Left colon (tissue), 2 donors: ENCODE results near the gene EBF4. TPM values are rescaled to one million over a fixed set of nuclear protein-coding genes. Genes with fewer than 3 reads are reported as not detected.

Source experiments
- ATAC-seq: fragments of 200-7000 bp; cut with Tn5 transposase; one replicate; pipeline ENCODE4 v1.9.1; 2020; ENCODE audit warnings: mild to moderate bottlenecking, moderate library complexity
- DNase-seq, 2 donors: peaks; one replicate each; pipeline ENCODE4 v3.0.0-alpha.2; 2020
- intact Hi-C, 2 donors: fragments of 100-400 bp; cut with DNase I in 1 of 2; cut with micrococcal nuclease in 1 of 2; formaldehyde crosslinking; loops; one replicate each; pipeline versions ENCODE4 v1.11.2 to v1.14.0; 2022; cut with DNase I, micrococcal nuclease
- total RNA-seq, 2 donors: library from RNA; stranded (reverse); fragmentation: NEBNext Ultra II Directional; extraction: Animal tissue kit (Norgen Biotek cat#: 25700); gene quantifications; one replicate each; pipeline ENCODE4 v1.2.1, GENCODE V29; 2021
- donor health status: DM: no; HTN: no; CAD: no.
- donor health status: DM: yes; HTN: yes; CAD: no.

Gene EBF4
- total RNA-seq, 2 donors from 2014 or later, result 1.9 to 8.2 TPM

DNA sequence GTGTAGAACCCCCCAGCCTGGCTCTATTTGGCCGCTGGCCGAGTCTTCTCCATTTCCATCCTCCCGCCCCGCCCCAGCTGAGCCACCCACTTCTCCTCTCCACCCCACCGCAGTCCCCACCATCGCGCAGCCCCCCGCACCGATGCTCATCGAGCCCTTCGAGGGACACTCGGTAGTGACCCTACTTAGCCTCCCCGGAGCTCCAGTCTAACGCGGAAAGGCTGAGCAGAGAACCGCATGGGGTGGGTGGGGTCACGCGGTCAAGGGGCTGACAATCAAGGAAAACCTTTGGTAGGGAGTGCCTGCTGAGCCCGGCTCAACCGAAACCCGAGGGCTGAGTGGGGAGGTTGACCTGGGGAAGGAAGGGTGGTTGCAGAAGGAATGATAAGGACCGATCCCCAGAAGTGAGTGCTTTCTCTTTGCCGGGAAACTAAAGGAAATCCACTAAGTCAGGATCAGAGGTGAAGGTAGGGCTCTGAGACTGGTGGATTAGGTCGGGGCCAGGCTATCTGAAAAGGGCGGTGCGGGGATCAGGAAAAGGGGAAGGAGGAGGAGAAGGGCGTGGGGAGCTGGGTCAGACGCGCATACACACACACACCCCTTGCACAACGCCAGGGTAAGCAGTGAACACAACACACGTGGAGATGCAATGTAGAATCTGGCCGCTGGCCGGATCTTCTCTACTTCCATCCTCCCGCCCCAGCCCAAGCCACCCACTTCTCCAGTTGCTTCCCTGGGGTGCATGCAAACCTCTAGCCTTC is 58.1 kb downstream of the EBF4 start:
- DNase-seq (peak; percentile 43 to 56), ATAC-seq (peak; percentile 65)
- intact Hi-C loops, result no loop called here

DNA sequence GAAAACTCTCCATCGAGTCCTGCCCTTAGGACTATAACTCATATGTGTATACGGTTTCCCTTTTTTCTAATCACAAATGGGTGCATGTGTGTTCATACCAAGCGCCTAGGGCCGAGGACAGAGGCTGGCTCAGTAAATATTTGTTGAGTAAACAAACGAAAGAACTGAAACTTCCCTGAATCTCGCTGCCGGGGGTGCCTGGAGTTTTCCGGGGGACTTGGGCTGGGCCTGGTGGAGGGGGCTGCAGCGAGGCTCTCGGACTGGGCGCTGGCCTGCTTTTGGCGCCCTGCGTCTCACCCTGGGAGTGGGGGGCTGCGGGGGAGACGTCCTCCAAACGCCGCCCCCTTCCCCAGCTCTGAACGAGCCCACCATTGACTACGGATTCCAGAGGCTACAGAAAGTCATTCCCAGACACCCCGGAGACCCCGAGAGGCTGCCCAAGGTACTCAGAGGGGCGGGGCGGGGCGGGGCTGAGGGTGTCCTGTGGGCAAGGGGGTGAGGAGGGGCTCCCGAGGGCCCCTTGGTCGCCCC is 58.8 kb downstream of the EBF4 start:
- DNase-seq, result no peak
- ATAC-seq, result peak; percentile 36
- intact Hi-C loops, result no loop called here

DNA sequence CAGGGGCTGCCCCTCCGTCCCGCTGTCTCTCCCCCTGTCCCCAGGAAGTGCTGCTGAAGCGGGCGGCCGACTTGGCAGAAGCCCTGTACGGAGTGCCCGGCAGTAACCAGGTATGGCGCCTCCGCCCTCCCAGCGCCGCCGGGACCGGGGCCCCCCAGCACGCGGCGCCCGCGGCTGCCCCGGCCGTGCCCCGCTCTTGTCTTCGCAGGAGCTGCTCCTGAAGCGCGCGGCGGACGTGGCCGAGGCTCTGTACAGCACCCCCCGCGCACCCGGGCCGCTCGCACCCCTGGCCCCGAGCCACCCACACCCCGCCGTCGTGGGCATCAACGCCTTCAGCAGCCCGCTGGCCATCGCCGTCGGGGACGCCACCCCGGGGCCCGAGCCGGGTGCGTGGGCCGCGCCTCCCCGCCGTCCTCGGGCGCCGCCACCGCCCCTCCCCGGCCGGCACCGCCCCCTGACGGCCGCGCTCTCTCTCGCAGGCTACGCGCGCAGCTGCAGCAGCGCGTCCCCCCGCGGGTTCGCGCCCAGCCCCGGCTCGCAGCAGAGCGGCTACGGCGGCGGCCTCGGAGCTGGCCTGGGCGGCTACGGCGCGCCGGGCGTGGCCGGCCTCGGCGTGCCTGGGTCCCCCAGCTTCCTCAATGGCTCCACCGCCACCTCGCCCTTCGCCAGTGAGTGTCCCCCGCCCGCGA is 59.4 kb downstream of the EBF4 start:
- intact Hi-C loops, result no loop called here
- peak in 1 of 2 donors; percentile 54 for DNase-seq
- peak; percentile 42 for ATAC-seq

DNA sequence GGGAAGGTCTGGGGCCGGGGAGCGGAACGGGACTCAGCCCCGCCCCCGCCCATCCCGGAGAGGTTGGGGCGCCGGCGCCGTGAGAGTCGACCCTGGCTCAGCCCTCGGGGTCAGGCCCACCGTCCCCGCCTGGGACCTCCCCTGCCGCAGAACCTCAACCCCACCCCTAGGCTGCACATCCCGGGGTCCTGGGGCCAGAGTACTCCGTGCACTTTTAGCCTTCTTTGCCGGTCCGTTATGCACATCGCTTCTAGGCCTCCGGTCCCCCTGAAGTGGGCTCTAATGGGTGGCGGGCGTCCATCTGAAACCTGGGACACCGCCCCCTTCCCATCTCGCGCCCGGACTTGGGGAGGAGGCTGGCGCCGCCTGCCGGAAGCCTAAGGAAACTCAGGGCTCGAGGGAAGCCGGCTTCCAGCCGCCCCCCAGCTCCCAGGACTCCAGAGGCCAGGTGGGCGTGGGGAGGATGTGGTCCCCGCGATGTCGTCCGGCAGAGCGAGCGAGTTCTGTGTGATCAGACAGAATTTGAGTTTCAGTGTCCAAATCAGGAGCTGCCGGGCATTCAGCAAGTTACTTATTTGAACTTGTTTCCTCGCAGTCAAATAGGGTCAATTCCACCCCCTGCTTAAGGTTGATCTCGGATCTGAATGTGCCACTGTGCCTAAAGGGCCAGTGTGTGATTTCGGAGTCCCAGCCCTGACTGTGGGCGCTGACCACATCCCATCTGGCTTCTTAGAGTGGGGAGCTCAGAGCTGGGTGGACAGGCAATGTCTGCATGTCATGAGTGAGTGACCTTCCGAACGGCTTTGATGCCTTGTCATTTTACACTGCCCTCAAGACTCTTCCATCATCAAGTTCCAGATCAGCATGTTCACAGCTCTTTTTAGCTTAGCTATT is 60.2 kb downstream of the EBF4 start:
- intact Hi-C loops, result no loop called here
- no peak for ATAC-seq
- DNase-seq, result peak in 1 of 2 donors; percentile 39

DNA sequence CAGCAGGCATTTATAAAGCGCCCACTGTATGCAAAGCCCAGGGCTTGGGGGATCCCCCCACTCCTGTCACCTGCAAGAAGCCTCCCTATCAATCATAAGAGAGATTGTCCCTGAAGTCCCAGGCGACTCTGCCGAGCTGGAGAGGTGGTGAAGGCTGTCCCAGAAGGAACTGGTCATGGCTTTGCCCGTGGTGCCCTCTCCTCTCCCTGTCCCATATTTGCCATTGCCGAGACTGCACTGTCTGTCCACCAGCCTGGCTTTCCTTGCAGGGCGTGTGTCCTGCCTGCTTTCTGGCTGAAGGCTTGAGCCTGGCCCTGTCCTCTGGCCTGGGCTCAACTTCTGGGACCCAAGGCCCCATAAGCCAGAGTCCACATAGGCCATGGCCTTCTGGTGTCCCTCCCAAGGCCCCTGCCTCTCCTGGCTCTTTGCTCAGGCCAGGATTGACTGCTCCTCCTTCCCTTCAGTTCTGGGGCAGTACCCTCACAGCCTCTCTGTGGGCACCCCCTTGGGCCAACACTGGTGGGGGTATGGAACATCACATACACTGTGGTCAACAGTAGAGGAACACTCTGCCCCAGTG is 61.0 kb downstream of the EBF4 start:
- ATAC-seq (no peak), DNase-seq (no peak)
- intact Hi-C loops, result no loop called here

DNA sequence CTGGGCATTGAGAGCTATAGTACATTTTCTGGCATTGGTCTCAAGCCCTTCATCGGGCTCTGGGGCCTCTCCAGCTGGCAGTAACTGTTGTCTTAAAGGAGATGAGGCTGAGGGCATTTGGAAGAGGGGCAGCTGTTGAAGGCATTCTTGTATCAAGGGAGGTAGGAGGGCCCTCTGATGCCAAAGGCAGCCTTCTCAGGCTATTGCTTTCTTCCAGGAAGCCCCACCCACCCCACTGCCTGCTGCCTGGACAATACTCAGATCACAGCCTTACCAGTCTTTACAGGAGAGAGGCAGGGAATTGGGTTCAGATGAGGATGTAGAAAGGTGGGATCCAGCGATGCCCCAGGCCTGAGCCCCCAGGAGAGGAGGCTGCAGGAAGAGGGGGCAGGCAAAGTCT is 61.8 kb downstream of the EBF4 start:
- intact Hi-C loops, result no loop called here

DNA sequence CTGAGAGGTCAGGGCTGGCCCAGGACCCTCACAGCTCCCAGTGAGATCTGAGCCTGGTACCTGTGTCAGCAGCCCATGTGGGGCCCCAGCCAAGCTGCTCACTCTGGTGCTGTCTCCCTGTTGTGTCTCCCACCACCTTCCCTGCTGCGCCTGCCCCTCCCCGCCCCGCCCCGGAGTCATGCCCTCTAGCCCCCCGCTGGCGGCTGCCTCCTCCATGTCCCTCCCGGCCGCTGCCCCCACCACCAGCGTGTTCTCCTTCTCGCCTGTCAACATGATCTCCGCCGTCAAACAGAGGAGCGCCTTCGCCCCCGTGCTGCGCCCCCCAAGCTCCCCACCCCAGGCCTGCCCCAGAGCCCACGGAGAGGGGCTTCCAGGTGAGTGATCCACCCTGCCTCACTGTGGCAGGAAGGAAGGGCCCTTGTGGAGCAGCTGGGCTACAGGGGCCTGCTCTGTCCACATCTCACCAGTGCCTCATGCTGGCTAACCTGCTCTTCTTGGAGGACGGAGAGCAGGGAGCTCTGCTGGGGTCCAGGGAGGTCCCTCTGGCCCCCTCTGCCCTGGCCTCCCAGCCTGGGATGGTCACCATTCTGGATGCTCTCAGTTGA is 63.0 kb downstream of the EBF4 start:
- DNase-seq, result no peak

More for the DNA sequence above, 61.8 kb downstream of the EBF4 start:
- ATAC-seq (no peak), DNase-seq (no peak)

DNA sequence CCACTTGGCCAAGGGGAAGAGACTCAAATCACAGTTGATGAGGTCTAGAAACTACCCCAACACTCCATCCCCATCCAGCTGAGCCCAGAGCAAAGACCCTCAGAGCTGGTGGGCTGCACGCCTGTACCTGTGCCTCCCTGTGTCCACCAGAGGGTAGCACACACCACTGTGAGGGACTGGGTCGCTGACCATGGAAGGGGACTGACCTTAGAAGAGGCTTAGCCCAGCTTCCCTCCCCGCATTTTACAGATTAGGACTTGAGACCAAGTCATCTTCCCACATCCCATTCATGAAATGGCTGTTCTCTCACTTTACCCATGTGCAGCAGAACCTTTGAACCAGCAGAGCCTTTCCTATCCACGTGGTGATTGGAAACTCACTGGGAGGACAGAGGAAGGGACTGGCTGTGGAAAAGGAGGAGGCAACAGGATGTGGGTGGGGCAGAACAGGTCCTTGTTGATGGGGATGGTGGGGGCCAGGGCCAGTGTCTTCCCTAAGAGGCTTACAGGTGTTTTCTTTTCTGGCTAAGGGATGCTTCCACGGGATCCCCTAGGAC is 63.6 kb downstream of the EBF4 start:
- DNase-seq (peak in 1 of 2 donors; percentile 26), ATAC-seq (peak; percentile 32)
- intact Hi-C loops, result no loop called here

More for the DNA sequence above, 63.0 kb downstream of the EBF4 start:
- intact Hi-C loops, result no loop called here
- ATAC-seq, result no peak

DNA sequence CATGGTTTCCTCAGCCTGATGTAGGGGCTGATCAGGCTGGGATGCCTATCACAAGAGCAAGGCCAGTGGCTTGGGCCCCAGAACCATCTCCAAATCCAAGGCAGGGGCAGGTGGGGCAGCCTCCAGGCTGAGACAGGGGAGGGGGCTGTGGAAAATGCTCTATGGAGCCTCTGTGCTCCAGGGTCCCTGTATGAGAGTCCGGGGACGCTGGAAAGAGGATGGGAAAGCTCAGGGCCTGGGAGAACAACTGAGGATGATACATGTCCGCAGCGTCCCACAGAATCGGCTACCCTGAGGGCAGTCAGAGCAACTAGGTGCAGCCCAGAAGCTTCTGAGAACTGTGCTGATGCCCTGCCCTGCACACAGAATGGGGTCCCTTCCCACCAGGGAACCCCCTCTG is 64.4 kb downstream of the EBF4 start:
- intact Hi-C loops, result no loop called here
- ATAC-seq, result no peak
- DNase-seq, result no peak

DNA sequence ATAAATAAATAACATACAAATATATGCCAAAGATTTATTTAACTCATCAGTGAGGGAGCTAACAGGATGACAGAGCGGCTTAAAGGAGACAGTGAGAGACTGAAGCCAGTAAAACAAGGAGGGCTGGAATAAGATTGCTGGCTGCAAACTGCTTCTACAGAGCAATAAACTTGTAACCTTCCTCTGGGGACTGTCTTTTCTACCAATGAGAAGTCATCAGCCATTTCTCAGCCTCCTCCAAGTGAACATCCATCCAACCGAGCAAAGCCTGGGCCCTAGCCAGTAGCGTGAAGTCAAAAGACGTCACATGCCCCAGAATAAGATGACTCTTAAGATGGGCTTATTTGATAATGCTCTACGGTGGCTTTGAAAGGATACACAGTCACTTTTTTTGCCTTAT is 65.4 kb downstream of the EBF4 start:
- no peak for DNase-seq
- intact Hi-C loops, result no loop called here
- no peak for ATAC-seq

DNA sequence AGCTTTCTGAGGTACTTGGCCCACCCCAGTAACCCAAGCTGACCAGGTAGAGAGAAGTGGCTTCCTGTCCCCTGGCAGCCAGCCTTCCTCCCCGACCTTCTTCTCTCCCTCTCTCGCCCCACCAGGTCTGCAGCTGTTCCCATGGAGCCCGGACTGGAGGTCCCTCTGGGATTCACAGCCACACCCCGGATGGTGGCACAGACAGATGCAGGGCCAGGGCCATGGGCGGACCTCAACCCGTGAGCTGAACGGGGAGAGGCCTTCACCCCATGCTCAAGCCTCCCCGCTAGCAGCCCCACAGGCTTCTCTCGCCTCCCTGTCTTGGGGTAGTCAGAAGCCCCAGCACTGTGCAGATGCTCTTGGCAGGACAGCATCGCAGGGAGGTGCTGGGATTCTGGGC is 66.6 kb downstream of the EBF4 start:
- ATAC-seq (no peak), DNase-seq (no peak)
- intact Hi-C loops, result no loop called here

DNA sequence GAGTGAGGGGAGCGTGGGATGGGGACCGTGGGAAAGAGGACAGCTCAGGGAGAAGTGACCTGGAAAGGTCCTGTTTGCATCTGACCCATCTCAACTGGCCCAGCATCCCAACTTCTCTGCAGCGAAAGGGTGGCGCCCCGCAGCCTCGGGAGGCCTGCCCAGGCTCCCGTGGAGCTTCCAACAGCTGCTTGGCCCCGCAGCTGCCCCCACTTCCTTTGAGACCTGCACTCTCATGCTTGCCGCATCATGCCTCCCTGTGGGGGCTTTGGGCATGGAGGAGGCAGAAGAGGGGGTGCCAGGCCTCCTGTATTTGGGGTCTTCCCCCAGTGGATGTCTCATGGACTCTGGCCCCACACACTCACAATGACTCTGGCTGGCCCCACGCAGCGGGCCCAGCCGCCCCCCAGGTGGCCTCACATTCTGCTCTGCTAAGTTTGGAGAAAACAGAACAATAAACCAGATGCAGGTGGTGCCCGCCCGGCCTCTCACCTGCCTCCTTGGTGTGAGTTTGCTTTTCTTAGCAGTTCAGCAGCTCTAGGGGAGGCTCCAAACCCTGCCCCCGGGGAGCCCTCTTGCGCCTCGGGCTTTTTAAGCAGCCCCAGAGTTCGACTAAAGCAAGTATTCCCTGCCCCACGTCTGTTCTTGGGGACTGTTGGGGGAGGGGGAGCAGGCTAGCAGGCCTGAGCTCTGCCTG is 67.2 kb downstream of the EBF4 start:
- intact Hi-C loops, result no loop called here
- no peak for DNase-seq
- ATAC-seq, result no peak

DNA sequence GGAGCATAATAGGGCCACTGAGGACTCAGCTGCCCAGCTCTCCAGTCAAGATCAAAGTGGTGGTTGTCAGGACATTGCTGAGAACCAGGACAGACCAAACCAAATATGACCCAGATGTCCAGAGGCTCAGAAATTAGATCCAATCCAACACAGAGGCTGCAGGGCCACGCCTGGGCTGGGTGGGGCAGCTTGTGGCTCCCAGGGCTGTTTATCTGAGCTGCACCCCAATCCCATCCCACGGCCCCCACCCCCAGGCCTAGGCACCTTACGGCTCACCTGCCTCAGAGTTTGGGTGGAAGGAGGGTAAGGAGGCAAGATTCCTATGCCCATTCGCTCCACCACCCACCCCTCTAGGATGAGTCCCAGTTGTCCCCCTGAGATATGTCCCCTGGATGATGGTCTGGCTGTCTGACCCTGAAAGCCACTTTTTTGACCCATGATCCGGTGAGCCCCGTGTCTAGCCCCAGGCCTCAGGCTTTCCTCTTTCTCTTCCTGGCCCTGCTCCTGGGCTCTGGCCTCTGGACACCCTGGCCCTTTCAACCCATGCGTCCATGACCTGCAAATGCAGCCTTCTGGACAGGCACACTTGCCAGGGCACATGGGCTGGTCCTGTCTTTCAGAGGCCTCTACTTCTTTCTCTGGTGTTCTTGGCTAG is 67.8 kb downstream of the EBF4 start:
- intact Hi-C loops, result no loop called here
- ATAC-seq, result no peak
- no peak for DNase-seq

DNA sequence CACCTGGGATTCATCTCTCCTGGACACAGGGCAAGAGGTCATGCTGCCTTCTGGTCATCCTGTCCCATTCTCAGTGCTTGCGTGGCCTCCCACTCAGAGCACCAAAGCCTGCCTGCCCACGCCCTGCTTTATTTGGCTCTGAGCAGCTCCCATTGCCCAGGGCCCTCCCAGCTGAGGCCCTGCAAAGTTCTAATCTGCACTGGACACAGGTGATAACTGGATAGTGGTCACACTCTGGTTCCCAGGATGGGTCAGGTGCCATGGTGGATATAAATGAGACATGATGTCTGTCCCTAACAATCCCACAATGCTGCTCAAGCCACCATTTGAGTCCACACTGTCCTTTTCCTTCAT is 68.3 kb downstream of the EBF4 start:
- ATAC-seq (no peak), DNase-seq (no peak)
- intact Hi-C loops, result no loop called here

DNA sequence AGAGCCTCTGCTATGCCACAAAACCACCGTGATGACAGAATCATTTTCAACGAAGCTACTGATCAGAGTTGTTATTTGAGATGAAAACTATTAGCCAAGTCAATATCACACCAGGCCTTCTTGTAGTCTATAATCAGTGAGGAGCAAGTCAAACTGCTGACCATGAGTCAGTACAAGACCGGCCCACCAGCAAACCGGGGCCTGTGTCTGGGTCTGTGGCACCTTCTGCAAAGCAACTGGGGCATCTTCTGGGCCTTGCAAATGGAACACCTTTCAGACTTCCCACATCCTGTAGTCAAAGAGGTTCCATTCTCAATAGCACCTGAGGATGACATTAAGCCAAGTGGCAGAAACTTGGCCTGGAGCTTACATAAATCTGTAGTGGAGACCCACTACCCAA is 69.3 kb downstream of the EBF4 start:
- no peak for ATAC-seq
- intact Hi-C loops, result no loop called here
- no peak for DNase-seq

DNA sequence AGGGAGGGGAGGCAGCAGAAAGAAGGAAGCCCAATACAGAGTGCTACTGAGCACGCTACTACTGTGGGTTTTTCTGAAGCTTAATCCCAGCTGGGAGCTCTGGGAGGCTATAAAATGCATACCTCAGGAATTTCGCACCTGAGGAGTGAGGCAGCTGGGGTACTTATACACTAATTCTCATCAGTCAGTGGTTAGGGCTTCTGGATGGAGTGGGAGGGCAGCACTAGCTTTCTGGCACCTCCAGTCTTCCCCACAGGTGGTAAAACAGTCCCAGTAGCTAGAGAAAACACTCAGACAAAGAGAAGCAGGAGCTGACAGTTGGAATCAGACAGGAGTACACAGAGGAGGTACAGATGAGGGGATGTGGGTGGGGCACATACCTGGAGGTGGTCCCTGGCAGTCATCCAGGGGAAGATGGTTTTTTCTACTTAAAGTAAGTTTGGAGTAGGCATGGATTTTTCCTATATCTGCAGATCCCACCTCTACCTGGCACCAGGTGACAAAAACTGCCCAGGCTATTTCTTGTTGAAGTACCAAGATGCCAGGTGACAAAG is 70.1 kb downstream of the EBF4 start:
- DNase-seq (no peak), ATAC-seq (no peak)
- intact Hi-C loops, result no loop called here

DNA sequence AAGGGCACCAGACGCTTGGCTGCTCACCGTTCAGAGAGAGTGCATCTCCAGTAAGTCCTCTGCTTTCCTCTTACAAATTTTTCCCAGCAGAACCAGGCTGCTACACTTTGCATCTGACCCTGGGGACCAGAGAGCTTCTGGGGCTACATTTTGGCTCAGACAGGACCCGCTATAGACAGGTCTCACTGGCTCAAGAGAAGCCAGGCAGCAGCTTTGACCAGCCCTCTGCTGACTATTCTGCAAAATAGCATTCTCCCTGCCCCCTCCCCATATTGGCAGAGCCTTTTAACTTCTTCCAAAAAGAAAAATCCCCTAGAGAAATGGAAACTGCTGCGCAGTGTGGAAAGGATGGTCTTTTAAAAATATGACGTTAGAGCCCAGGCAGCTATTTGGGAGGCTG is 70.6 kb downstream of the EBF4 start:
- ATAC-seq (no peak), DNase-seq (no peak)
- intact Hi-C loops, result no loop called here
